ENCODE data around the gene BCL2. TPM values are rescaled to one million over a fixed set of nuclear protein-coding genes. Genes with fewer than 3 reads are reported as not detected.

BCL2 gene
- total and polyA plus RNA-seq, 9 of the 15 experiments (the other 6 are each of a cell fraction or from before 2014, with no cell fraction given) = 0.10 to 1.1 (median 0.65) TPM

- TF ChIP-seq MGA (IDR thresholded peaks at IDR 0.05) = no peak
- TF ChIP-seq HMG20A (CRISPR knock-in tag; conservative IDR thresholded peaks at IDR 0.05) = no peak
- TF ChIP-seq ATF7 (IDR thresholded peaks at IDR 0.05) = peak; percentile 35; the same call in 1 of the 2 replicates
These were observed 127.3 kb downstream of the BCL2 start (continued) for GRCh38 chr18:63192126-63192884.

Measured in K562 (cell line).